ENCODE data around the gene DIO1. TPM values are rescaled to one million over a fixed set of nuclear protein-coding genes. Genes with fewer than 3 reads are reported as not detected.

DIO1 gene
- total RNA-seq, 1 experiment from 2014 or later: not detected

DNA sequence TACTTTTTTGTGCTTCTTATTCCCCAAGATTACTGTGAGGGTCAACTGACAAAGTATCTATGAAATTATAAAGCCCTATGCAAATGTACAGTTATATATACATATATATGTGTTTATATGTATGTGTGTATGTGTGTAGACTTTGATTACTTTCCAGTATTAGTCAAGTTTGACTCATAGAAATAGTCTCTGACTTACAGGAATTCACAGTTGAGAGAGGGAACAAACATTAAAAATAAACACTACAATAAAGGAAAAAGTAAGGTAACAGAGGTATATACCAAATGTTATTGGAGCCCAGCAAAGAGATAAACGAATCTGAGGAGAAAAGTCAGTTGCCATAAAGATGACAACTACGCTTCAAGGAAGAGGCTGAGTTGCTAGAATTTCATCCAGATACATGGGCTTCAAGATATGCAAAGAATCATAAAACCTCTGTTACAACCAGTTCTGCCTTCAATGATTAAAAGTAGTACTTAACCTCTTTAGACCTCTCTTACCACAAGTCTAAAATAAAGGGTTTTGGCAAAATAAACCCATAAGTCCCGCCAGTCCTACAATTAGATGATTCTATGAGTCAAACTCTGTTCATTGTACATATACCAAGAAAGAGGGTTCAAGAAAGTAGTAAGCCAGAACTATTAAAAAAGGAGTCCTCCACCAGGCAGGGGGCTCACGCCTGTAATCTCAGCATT is 44.3 kb downstream of the DIO1 start (continued):
- TF ChIP-seq, protein P1, sequence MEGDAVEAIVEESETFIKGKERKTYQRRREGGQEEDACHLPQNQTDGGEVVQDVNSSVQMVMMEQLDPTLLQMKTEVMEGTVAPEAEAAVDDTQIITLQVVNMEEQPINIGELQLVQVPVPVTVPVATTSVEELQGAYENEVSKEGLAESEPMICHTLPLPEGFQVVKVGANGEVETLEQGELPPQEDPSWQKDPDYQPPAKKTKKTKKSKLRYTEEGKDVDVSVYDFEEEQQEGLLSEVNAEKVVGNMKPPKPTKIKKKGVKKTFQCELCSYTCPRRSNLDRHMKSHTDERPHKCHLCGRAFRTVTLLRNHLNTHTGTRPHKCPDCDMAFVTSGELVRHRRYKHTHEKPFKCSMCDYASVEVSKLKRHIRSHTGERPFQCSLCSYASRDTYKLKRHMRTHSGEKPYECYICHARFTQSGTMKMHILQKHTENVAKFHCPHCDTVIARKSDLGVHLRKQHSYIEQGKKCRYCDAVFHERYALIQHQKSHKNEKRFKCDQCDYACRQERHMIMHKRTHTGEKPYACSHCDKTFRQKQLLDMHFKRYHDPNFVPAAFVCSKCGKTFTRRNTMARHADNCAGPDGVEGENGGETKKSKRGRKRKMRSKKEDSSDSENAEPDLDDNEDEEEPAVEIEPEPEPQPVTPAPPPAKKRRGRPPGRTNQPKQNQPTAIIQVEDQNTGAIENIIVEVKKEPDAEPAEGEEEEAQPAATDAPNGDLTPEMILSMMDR (IDR thresholded peaks at IDR 0.05): no peak

DNA sequence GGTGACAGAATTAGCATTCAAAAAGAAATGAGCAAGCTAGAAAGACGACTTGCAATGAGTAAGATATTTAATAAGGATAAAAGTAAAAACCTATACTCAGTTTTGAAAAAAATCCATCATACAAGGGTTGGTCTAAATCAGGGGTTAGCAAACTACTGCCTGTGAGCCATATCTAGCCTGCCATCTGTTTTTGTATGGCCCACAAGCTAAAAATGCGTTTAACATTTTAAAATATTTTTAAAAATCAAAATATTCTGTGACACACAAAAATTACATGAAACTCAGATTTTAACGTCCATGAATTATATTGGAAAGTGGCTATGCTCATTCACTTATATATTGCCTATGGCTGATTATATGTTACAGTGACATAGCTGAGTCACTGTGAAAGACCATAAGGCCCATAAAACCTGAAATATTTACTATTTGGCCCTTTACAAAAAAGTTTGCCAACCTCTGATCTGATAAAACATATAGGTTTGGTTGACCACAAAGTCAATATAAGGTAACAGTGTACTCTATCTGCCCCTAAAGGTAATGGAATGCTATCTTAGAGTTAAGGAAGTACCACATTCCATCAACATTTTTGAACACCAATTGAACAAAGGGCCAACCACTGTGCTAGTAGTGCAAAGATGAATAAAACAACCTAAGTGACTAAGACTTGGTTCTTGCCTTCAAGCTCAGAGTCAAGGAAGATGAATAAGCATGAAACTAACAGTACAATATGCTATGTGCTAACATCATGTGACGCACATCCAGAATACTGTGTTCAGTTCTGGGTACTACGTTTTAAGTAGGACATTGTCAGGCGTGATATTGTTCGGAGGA is 48.4 kb downstream of the DIO1 start:
- CTCF ChIA-PET: interaction anchor here (1.1 to 1.2 kb wide), 3 partner anchors 17 to 64 kb away, joined by 3 to 10 read pairs (median 3); partner anchors contain the start of gene YIPF1
- DNase-seq (ENCODE audit: low spot score) (no peak), ATAC-seq (no peak)
- TF ChIP-seq, protein P2, sequence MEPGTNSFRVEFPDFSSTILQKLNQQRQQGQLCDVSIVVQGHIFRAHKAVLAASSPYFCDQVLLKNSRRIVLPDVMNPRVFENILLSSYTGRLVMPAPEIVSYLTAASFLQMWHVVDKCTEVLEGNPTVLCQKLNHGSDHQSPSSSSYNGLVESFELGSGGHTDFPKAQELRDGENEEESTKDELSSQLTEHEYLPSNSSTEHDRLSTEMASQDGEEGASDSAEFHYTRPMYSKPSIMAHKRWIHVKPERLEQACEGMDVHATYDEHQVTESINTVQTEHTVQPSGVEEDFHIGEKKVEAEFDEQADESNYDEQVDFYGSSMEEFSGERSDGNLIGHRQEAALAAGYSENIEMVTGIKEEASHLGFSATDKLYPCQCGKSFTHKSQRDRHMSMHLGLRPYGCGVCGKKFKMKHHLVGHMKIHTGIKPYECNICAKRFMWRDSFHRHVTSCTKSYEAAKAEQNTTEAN (CRISPR knock-in tag; IDR thresholded peaks at IDR 0.05): no peak
- no peaks in the 10 kb centered on the region for H3K9me3 Mint-ChIP-seq
- H3K27me3 Mint-ChIP-seq (ENCODE audit: low read depth): no peaks in the 10 kb centered on the region
- H3K4me3 Mint-ChIP-seq: no peak overlapping the region
- H3K36me3 Mint-ChIP-seq: no peaks in the 10 kb centered on the region
- no peak overlapping the region for H3K27ac Mint-ChIP-seq
- peaks cover 28% of the 10 kb centered on the region for H3K4me1 Mint-ChIP-seq
- POLR2A ChIA-PET: no interaction called here

DNA sequence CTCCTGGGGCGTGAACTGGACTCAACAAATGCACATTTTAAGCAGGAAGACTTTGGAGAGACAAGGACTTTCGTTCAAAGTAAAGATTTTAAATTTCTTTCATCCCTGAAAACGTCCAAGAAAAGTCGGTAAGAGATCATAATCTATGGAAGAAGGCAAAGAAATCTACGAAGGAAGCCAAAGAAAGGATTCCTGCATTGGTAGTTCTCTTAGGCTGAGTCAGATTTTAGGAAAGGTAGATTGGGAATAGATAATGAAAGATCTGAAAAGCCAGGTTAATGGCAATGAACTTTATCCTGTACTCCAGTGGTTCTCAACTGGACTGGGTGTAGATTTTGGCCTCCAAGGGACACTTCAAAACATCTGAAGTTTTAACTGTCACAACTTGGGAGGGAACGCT is 49.1 kb downstream of the DIO1 start:
- DNase-seq (ENCODE audit: low spot score): no peak
- Mint-ChIP-seq H3K4me1 (peaks cover 30% of the 10 kb centered on the region), H3K9me3 (no peaks in the 10 kb centered on the region), H3K27ac (no peak overlapping the region), H3K27me3 (ENCODE audit: low read depth) (no peaks in the 10 kb centered on the region), H3K36me3 (no peaks in the 10 kb centered on the region), H3K4me3 (no peak overlapping the region)
- CTCF ChIA-PET: no interaction called here
- POLR2A ChIA-PET: no interaction called here
- ATAC-seq: no peak
- TF ChIP-seq, protein P3, sequence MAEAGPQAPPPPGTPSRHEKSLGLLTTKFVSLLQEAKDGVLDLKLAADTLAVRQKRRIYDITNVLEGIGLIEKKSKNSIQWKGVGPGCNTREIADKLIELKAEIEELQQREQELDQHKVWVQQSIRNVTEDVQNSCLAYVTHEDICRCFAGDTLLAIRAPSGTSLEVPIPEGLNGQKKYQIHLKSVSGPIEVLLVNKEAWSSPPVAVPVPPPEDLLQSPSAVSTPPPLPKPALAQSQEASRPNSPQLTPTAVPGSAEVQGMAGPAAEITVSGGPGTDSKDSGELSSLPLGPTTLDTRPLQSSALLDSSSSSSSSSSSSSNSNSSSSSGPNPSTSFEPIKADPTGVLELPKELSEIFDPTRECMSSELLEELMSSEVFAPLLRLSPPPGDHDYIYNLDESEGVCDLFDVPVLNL (CRISPR knock-in tag; IDR thresholded peaks at IDR 0.05; ENCODE audit: borderline replicate concordance, low read depth): no peak
- TF ChIP-seq, protein P4, sequence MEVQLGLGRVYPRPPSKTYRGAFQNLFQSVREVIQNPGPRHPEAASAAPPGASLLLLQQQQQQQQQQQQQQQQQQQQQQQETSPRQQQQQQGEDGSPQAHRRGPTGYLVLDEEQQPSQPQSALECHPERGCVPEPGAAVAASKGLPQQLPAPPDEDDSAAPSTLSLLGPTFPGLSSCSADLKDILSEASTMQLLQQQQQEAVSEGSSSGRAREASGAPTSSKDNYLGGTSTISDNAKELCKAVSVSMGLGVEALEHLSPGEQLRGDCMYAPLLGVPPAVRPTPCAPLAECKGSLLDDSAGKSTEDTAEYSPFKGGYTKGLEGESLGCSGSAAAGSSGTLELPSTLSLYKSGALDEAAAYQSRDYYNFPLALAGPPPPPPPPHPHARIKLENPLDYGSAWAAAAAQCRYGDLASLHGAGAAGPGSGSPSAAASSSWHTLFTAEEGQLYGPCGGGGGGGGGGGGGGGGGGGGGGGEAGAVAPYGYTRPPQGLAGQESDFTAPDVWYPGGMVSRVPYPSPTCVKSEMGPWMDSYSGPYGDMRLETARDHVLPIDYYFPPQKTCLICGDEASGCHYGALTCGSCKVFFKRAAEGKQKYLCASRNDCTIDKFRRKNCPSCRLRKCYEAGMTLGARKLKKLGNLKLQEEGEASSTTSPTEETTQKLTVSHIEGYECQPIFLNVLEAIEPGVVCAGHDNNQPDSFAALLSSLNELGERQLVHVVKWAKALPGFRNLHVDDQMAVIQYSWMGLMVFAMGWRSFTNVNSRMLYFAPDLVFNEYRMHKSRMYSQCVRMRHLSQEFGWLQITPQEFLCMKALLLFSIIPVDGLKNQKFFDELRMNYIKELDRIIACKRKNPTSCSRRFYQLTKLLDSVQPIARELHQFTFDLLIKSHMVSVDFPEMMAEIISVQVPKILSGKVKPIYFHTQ (CRISPR knock-in tag; IDR thresholded peaks at IDR 0.05): no peak
- TF ChIP-seq NFATC4 (CRISPR knock-in tag; IDR thresholded peaks at IDR 0.05): no peak
- no peak for TF ChIP-seq FOXJ3 (CRISPR knock-in tag; IDR thresholded peaks at IDR 0.05; ENCODE audit: borderline replicate concordance)
- no peak for TF ChIP-seq GABPB1 (CRISPR knock-in tag; IDR thresholded peaks at IDR 0.05)
- no peak for TF ChIP-seq JAZF1 (CRISPR knock-in tag; IDR thresholded peaks at IDR 0.05)
- TF ChIP-seq, protein P5, sequence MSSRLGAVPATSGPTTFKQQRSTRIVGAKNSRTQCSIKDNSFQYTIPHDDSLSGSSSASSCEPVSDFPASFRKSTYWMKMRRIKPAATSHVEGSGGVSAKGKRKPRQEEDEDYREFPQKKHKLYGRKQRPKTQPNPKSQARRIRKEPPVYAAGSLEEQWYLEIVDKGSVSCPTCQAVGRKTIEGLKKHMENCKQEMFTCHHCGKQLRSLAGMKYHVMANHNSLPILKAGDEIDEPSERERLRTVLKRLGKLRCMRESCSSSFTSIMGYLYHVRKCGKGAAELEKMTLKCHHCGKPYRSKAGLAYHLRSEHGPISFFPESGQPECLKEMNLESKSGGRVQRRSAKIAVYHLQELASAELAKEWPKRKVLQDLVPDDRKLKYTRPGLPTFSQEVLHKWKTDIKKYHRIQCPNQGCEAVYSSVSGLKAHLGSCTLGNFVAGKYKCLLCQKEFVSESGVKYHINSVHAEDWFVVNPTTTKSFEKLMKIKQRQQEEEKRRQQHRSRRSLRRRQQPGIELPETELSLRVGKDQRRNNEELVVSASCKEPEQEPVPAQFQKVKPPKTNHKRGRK (CRISPR knock-in tag; IDR thresholded peaks at IDR 0.05; ENCODE audit: borderline replicate concordance): no peak
- TF ChIP-seq FOXP1 (CRISPR knock-in tag; IDR thresholded peaks at IDR 0.05; ENCODE audit: borderline replicate concordance): no peak
- TF ChIP-seq, protein P1 (IDR thresholded peaks at IDR 0.05): no peak
- TF ChIP-seq, protein P2 (CRISPR knock-in tag; IDR thresholded peaks at IDR 0.05): no peak
- TF ChIP-seq KAT7 (CRISPR knock-in tag; IDR thresholded peaks at IDR 0.05; ENCODE audit: borderline replicate concordance): no peak
- TF ChIP-seq, protein P6, sequence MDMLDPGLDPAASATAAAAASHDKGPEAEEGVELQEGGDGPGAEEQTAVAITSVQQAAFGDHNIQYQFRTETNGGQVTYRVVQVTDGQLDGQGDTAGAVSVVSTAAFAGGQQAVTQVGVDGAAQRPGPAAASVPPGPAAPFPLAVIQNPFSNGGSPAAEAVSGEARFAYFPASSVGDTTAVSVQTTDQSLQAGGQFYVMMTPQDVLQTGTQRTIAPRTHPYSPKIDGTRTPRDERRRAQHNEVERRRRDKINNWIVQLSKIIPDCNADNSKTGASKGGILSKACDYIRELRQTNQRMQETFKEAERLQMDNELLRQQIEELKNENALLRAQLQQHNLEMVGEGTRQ (CRISPR knock-in tag; IDR thresholded peaks at IDR 0.05): no peak
- no peak for TF ChIP-seq IRF2 (CRISPR knock-in tag; IDR thresholded peaks at IDR 0.05; ENCODE audit: borderline replicate concordance, low read depth)
